Measurements from ENCODE around the gene MAST1. TPM values are rescaled to one million over a fixed set of nuclear protein-coding genes. Genes with fewer than 3 reads are reported as not detected.
"Not testable (repeated sequence)": the region's sequence is repeated elsewhere in the genome, so short reads cannot be mapped to it uniquely, and the experiment has no call there.

MAST1 gene
- total RNA-seq, 4 donors from 2014 or later = 0.42 TPM; not detected in 3

DNA sequence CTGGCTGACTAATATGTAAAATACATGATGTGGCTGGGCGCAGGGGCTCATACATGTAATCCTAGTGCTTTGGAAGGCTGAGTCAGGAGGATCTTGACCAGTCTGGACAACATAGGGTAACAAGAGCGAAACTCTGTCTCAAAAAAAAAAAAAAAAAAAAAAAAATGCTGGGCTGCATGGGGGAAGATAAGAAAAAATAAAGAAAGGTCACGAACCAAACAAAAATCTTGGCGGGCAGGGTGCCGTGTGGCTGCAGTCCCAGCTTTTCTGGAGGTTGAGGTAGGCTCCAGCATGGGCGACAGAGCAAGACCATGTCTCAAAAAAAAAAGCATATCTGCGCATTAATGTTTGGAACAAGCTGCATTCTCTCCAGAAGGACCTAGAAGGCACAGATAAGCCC is 23.2 kb upstream of the MAST1 start:
- H3K36me3 ChIP-seq = peaks cover 0 to 42% (median under 1%) of the 10 kb centered on the region in 3 donors
- H3K27ac ChIP-seq = no peak overlapping the region
- H3K4me3 ChIP-seq = no peak overlapping the region
- WGBS, 2 donors = 92% methylated on average over 5 to 7 of the region's 7 CpGs
- TF ChIP-seq, protein P1, sequence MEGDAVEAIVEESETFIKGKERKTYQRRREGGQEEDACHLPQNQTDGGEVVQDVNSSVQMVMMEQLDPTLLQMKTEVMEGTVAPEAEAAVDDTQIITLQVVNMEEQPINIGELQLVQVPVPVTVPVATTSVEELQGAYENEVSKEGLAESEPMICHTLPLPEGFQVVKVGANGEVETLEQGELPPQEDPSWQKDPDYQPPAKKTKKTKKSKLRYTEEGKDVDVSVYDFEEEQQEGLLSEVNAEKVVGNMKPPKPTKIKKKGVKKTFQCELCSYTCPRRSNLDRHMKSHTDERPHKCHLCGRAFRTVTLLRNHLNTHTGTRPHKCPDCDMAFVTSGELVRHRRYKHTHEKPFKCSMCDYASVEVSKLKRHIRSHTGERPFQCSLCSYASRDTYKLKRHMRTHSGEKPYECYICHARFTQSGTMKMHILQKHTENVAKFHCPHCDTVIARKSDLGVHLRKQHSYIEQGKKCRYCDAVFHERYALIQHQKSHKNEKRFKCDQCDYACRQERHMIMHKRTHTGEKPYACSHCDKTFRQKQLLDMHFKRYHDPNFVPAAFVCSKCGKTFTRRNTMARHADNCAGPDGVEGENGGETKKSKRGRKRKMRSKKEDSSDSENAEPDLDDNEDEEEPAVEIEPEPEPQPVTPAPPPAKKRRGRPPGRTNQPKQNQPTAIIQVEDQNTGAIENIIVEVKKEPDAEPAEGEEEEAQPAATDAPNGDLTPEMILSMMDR (IDR thresholded peaks at IDR 0.05) = no peak
- TF ChIP-seq POLR2A (IDR thresholded peaks at IDR 0.05) = no peak
- H3K4me1 ChIP-seq = no peaks in the 10 kb centered on the region
- H3K27me3 ChIP-seq = no peaks in the 10 kb centered on the region
- no peak for DNase-seq
- intact Hi-C loops (cut with DNase I) = no loop called here
- H3K9me3 ChIP-seq = no peaks in the 10 kb centered on the region

DNA sequence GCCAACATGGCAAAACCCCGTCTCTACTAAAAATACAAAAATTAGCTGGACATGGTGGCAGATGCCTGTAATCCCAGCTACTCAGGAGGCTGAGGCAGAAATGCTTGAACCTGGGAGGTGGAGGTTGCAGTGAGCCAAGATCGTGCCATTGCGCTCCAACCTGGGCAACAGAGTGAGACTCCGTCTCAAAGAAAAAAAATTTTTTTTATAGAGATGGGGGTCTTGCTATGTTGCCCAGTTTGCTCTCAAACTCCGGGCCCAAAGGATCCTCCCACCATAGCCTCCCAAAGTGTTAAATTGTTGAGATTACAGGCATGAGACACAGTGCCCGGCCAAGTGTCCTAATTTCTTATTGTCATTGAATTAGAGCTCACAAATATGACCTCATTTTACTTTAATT is 21.1 kb upstream of the MAST1 start:
- peaks cover 0 to 23% (median 0%) of the 10 kb centered on the region in 3 donors for H3K36me3 ChIP-seq
- H3K4me3 ChIP-seq; H3K27ac ChIP-seq; intact Hi-C loops (cut with DNase I); H3K4me1 ChIP-seq; H3K9me3 ChIP-seq; H3K27me3 ChIP-seq; DNase-seq: not testable (repeated sequence)
- 90 to 91% methylated on average over 6 of the region's 6 CpGs for WGBS, 2 donors

DNA sequence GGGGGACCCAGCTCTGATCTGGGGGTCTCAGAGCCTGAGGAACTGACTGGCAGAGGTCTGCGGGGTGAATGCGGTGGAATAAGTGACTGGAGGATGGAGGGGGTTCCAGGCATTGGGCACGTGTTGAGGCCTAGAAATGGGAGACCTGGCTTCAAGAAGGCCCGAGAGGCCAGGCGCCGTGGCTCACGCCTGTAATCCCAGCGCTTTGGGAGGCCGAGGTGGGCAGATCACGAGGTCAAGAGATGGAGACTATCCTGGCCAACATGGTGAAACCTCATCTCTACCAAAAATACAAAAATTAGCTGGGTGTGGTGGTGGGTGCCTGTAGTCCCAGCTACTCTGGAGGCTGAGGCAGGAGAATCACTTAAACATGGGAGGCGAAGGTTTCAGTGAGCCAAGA is 20.5 kb upstream of the MAST1 start:
- H3K9me3 ChIP-seq; H3K4me3 ChIP-seq; intact Hi-C loops (cut with DNase I); H3K27me3 ChIP-seq; H3K4me1 ChIP-seq; DNase-seq; H3K27ac ChIP-seq: not testable (repeated sequence)
- H3K36me3 ChIP-seq = peaks cover 0 to 17% (median 0%) of the 10 kb centered on the region in 3 donors
- WGBS, 2 donors = 89 to 90% methylated on average over 11 of the region's 11 CpGs

DNA sequence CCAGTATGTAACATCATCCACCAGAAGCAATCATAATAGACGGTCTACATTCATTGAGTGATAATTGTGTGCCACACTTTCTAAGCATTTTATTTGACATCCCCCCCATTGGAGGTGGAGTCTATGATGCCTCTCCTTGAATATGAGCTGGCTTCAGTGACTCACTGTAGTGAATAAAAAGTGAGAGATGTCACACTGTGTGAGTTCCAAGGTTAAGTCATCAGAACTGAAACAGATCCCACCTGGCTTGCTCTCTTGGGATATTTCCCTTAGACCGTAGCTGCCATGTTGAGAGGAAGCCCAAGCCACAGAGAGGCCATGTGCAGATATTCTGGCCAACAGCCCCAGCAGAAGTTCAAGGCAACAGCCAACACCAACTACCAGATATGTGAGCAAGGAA is 16.6 kb upstream of the MAST1 start:
- H3K9me3 ChIP-seq = no peaks in the 10 kb centered on the region
- DNase-seq = no peak
- intact Hi-C loops (cut with DNase I) = no loop called here
- no peaks in the 10 kb centered on the region for H3K36me3 ChIP-seq
- TF ChIP-seq, protein P1 (IDR thresholded peaks at IDR 0.05) = no peak
- TF ChIP-seq POLR2A (IDR thresholded peaks at IDR 0.05) = no peak
- peaks cover 0 to 33% (median 7%) of the 10 kb centered on the region in 4 donors for H3K27me3 ChIP-seq
- no peak overlapping the region for H3K27ac ChIP-seq
- peaks cover 5 to 8% (median 6%) of the 10 kb centered on the region in 3 donors for H3K4me1 ChIP-seq
- WGBS, 2 donors = 78 to 87% methylated on average over 2 of the region's 2 CpGs
- no peak overlapping the region for H3K4me3 ChIP-seq

DNA sequence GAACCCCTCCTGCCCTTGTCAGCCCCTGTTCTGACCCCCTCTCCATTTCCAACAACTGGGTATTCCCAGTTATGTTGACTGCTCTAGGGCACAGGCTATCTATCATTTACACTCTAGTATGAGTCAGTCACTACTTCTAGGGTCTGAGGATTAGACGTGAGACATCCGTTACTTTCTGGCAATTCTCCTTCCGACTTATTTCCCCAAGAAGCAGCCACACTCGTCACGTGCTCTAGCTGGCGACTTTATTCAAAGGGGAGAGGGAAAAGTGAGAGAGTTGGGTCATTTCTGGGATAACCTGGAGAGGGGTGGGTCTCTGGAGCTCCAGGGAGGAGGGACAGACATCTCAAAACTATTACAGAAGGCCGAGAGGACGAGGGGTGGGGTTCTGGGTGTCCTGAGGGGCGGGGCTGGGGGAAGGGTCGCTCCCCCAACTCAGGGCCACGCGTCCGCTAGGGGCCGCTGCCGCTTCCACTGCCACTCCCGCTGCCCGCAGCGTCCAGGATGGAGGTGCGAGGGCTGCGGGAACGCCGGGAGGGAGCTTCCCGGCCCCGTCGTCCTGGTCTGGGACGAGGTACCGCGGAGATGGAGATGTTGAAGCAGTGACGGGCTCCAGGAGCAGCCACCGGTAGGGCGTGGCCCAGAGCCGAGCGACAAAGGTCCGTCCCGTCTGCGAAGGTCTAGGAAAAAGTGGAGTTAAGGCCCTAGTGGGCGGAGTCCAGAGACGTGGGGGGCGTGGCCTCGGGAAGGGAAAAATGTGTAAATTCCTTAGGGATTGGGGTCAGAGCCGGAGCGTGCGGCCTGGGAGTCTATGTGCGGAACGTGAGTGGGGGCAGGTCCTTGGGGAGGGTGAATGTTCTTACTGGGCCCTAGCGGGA is 12.8 kb upstream of the MAST1 start:
- WGBS, 2 donors = 7 to 14% methylated on average over 29 to 32 of the region's 46 CpGs
- TF ChIP-seq POLR2A (IDR thresholded peaks at IDR 0.05) = no peak
- TF ChIP-seq, protein P1 (IDR thresholded peaks at IDR 0.05) = peak in 1 of 6 experiments; percentile 17
- Histone ChIP-seq H3K36me3 (no peaks in the 10 kb centered on the region), H3K9me3 (no peaks in the 10 kb centered on the region), H3K27ac (no peak overlapping the region), H3K4me1 (peaks cover 5 to 20% (median 11%) of the 10 kb centered on the region in 3 donors), H3K4me3 (peak overlapping the region in 1 of 4 donors; percentile 34), H3K27me3 (peaks cover 0 to 71% (median 8%) of the 10 kb centered on the region in 4 donors)
- intact Hi-C loops (cut with DNase I) = no loop called here
- DNase-seq = no peak

DNA sequence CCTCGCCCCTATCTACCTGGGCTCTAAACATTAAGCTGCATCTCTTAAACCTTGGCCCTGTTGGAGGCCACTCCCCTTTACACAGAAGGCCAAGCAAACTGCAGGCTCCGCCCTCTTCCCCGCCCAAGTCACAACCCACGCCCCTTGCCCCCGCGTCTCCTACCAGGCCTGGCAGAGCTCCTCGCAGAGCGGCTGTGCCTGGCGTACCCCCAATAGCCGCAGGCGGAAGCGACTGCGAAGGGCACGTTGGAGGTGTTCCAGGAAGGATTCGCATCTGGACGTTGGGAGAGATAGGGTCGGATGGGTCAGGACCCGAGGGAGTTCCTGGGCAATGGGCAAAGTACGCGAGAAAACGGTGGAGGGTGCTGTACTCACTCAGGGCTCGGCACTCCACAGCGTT is 9.8 kb upstream of the MAST1 start:
- H3K4me3 ChIP-seq = no peak overlapping the region
- WGBS, 2 donors = 15% methylated on average over 3 to 11 of the region's 23 CpGs
- peaks cover 5 to 34% (median 19%) of the 10 kb centered on the region in 3 donors for H3K4me1 ChIP-seq
- DNase-seq = no peak
- peaks cover 4 to 100% (median 17%) of the 10 kb centered on the region in 4 donors for H3K27me3 ChIP-seq
- H3K9me3 ChIP-seq = no peaks in the 10 kb centered on the region
- no peaks in the 10 kb centered on the region for H3K36me3 ChIP-seq
- no peak overlapping the region for H3K27ac ChIP-seq
- intact Hi-C loops (cut with DNase I) = no loop called here
- TF ChIP-seq POLR2A (IDR thresholded peaks at IDR 0.05) = no peak
- TF ChIP-seq, protein P1 (IDR thresholded peaks at IDR 0.05) = no peak
